ENCODE data around the gene MOCS3.

GRCh38 chr20:50918403-50918802, 40.2 kb upstream of the MOCS3 start:
- no peak for TF ChIP-seq CTCF (IDR thresholded peaks at IDR 0.05)
- TF ChIP-seq EZH2 (IDR thresholded peaks at IDR 0.05) = no peak

All from neural progenitor cell (in vitro differentiated cells).